HepG2 (cell line): ENCODE results near the gene DIS3L2. TPM values are rescaled to one million over a fixed set of nuclear protein-coding genes. Genes with fewer than 3 reads are reported as not detected.

Source experiments
- ATAC-seq: fragments of 200-7000 bp; cut with Tn5 transposase; 3 replicates; pipeline ENCODE4 v1.9.1; 2020; ENCODE audit warnings: mild to moderate bottlenecking, moderate library complexity
- BruUV-seq: library from RNA; stranded (reverse); fragments of 400-500 nt; replicated peaks from 2 replicates; lab custom pipeline; 2021; lab: Mats Ljungman, UMichigan
- CTCF ChIA-PET: fragments of 300-600 bp; formaldehyde crosslinking; extraction: SDS; loops from one replicate; lab custom pipeline; 2021; ENCODE audit warnings: low total read pairs, inconsistent platforms, low intra/inter-chr PET ratio; lab: Yijun Ruan, JAX
- POLR2A ChIA-PET: fragments of 350-600 bp; sonication (Branson Sonifier 250); formaldehyde crosslinking; loops from one replicate; lab custom pipeline; 2020; ENCODE audit warnings: antibody characterized with exemption, inconsistent platforms; lab: Yijun Ruan, JAX
- DNase-seq: peaks from one replicate; pipeline ENCODE4 v3.0.0-alpha.2; 2015; ENCODE audit warnings: low spot score
- FAIRE-seq: peaks from 3 replicates; lab custom pipeline; 2011; peaks lifted over from hg19 to GRCh38; lab: Jason Lieb, UNC
- H2AFZ ChIP-seq: one replicate; pipeline ENCODE4 v1.6.1; 2011; ENCODE audit warnings: low read length, inconsistent platforms
- H3K27ac ChIP-seq: fragments of 300-600 bp; 3 replicates; pipeline ENCODE4 v1.8.0; 2011; ENCODE audit warnings: mixed run types, mild to moderate bottlenecking, mixed read lengths, low read length, inconsistent platforms; ENCODE audit not compliant: insufficient read depth; ENCODE audit errors: extremely low read length
- H3K27me3 ChIP-seq, 2 experiments: fragments of 200-600 bp in 1 of 2; 2 replicates in 1 of 2; 3 replicates in 1 of 2; pipeline versions ENCODE4 v1.6.0 to v1.8.0; 2011; ENCODE audit warnings: low read length in 2 of 2, mild to moderate bottlenecking in 2 of 2, moderate library complexity in 2 of 2, inconsistent platforms in 1 of 2; ENCODE audit not compliant: insufficient read depth in 2 of 2, control insufficient read depth in 1 of 2
- H3K36me3 ChIP-seq, 2 experiments: fragments of 200-600 bp in 1 of 2; replicated peaks in 1 of 2; 2 replicates in 1 of 2; 3 replicates in 1 of 2; pipeline versions ENCODE4 v1.5.1 to v1.8.0; 2011; ENCODE audit warnings: low read length in 2 of 2, inconsistent platforms in 1 of 2; ENCODE audit not compliant: insufficient read depth in 2 of 2, control insufficient read depth in 1 of 2
- H3K4me1 ChIP-seq: 2 replicates; pipeline ENCODE4 v1.5.1; 2012; ENCODE audit warnings: low read length, inconsistent platforms; ENCODE audit not compliant: insufficient read depth
- H3K4me2 ChIP-seq: 2 replicates; pipeline ENCODE4 v1.6.0; 2011; ENCODE audit warnings: low read depth, low read length, inconsistent platforms
- H3K4me3 ChIP-seq, 3 experiments: fragments of 200-600 bp in 1 of 3; sonication (generic), shearing (Covaris generic) in 1 of 3; replicated peaks in 1 of 3; 2 replicates each; pipeline ENCODE4 v1.5.1; 2011 to 2016; ENCODE audit warnings: low read length in 3 of 3, inconsistent platforms in 2 of 3, low read depth in 2 of 3, mild to moderate bottlenecking in 2 of 3, control low read depth in 1 of 3, mixed read lengths in 1 of 3; ENCODE audit not compliant: insufficient read depth in 1 of 3
- H3K79me2 ChIP-seq: one replicate; pipeline ENCODE4 v1.6.1; 2011; ENCODE audit warnings: low read length, inconsistent platforms; ENCODE audit not compliant: insufficient read depth
- H3K9ac ChIP-seq: 2 replicates; pipeline ENCODE4 v1.6.0; 2011; ENCODE audit warnings: mild to moderate bottlenecking, low read depth, low read length, inconsistent platforms; ENCODE audit not compliant: insufficient read depth
- H3K9me3 ChIP-seq: 2 replicates; pipeline ENCODE4 v1.5.1; 2012; ENCODE audit warnings: mild to moderate bottlenecking, low read length
- H4K20me1 ChIP-seq: 2 replicates; pipeline ENCODE4 v1.6.0; 2011; ENCODE audit warnings: inconsistent platforms, mild to moderate bottlenecking, low read length, moderate library complexity; ENCODE audit not compliant: insufficient read depth
- CHD2 ChIP-seq: IDR thresholded peaks from 2 replicates; pipeline ENCODE4 v1.6.1; 2011; ENCODE audit warnings: low read depth, low read length, improper control_type of control experiment
- EP300 ChIP-seq, 3 experiments: sonication (generic) in 1 of 3; formaldehyde crosslinking in 1 of 3; IDR thresholded peaks; 2 replicates each; pipeline versions ENCODE4 v1.5.1 to v1.6.1; 2011 to 2020; ENCODE audit warnings: low read depth in 2 of 3, low read length in 2 of 3, borderline replicate concordance in 1 of 3, improper control_type of control experiment in 1 of 3, mild to moderate bottlenecking in 1 of 3, missing genetic modification reagents in 1 of 3, moderate library complexity in 1 of 3
- FOXA3 ChIP-seq: IDR thresholded peaks from 2 replicates; pipeline ENCODE4 v1.6.1; 2016; ENCODE audit warnings: missing genetic modification reagents, missing compliant biosample characterization
- HNF4G ChIP-seq, 2 experiments: sonication (generic) in 1 of 2; formaldehyde crosslinking in 1 of 2; IDR thresholded peaks; 2 replicates each; pipeline versions ENCODE4 v1.4.0 to v1.6.1; 2011 to 2020; ENCODE audit warnings: borderline replicate concordance in 2 of 2, low read depth in 2 of 2, mild to moderate bottlenecking in 2 of 2, low read length in 1 of 2, missing genetic modification reagents in 1 of 2, moderate library complexity in 1 of 2
- MAFF ChIP-seq: IDR thresholded peaks from 2 replicates; pipeline ENCODE4 v1.6.1; 2011; ENCODE audit warnings: low read depth, low read length, improper control_type of control experiment
- NR3C1 ChIP-seq: sonication (generic); formaldehyde crosslinking; IDR thresholded peaks from 2 replicates; pipeline ENCODE4 v1.4.0; 2020; ENCODE audit warnings: missing genetic modification reagents
- PAWR ChIP-seq: sonication (generic); formaldehyde crosslinking; IDR thresholded peaks from 2 replicates; pipeline ENCODE4 v1.4.0; 2020; ENCODE audit warnings: missing genetic modification reagents, mild to moderate bottlenecking, borderline replicate concordance
- PAX8 ChIP-seq: sonication (generic); formaldehyde crosslinking; IDR thresholded peaks from 2 replicates; pipeline ENCODE4 v1.8.0; 2022; ENCODE audit warnings: mild to moderate bottlenecking, missing genetic modification reagents, borderline replicate concordance
- RARA ChIP-seq: IDR thresholded peaks from 2 replicates; pipeline ENCODE4 v1.6.1; 2016; ENCODE audit warnings: missing genetic modification reagents, missing compliant biosample characterization
- SIN3A ChIP-seq: IDR thresholded peaks from 2 replicates; pipeline ENCODE4 v1.6.1; 2011; ENCODE audit warnings: low read depth, mild to moderate bottlenecking, control low read depth, low read length, borderline replicate concordance
- ZNF138 ChIP-seq: sonication (generic); formaldehyde crosslinking; IDR thresholded peaks from 2 replicates; pipeline ENCODE4 v1.5.0; 2020; ENCODE audit warnings: mild to moderate bottlenecking, low read depth, missing genetic modification reagents
- ZNF251 ChIP-seq: sonication (generic); formaldehyde crosslinking; IDR thresholded peaks from 2 replicates; pipeline ENCODE4 v1.9.0; 2021; ENCODE audit warnings: mild to moderate bottlenecking, missing genetic modification reagents
- ZNF703 ChIP-seq: sonication (generic); formaldehyde crosslinking; IDR thresholded peaks from 2 replicates; pipeline ENCODE4 v1.5.1; 2020; ENCODE audit warnings: missing genetic modification reagents, mild to moderate bottlenecking, moderate library complexity, borderline replicate concordance
- ZNF777 ChIP-seq: sonication (generic); formaldehyde crosslinking; IDR thresholded peaks from 2 replicates; pipeline ENCODE4 v1.4.0; 2020; ENCODE audit warnings: missing genetic modification reagents
- WGBS: methylation state at CpG from one replicate; pipeline ENCODE4 v1.1.6; 2017; ENCODE audit warnings: low lambda C conversion rate; 5-methylcytosine and 5-hydroxymethylcytosine counted together
- in situ Hi-C: cut with HindIII; loops from 2 replicates; pipeline ENCODE4 v1.10.0; 2017; ENCODE audit warnings: low pct_unique_long_range_greater_than_20kb; ENCODE audit not compliant: extremely low pct_ligation_motif_present
- intact Hi-C: fragments of 100-400 bp; cut with micrococcal nuclease; formaldehyde crosslinking; loops from one replicate; pipeline ENCODE4 v1.10.0; 2022; ENCODE audit not compliant: unreplicated experiment
- polyA plus RNA-seq, 8 experiments: library from polyadenylated mRNA; depleted of rRNA in 3 of 8; stranded (reverse) in 7 of 8; unstranded in 1 of 8; fragments of >200 nt; fragmentation: Illumina TruSeq in 4 of 8; extraction: Trizol in 4 of 8; gene quantifications; 2 replicates each; pipeline versions ENCODE4 v1.2.1 to v1.2.3, GENCODE V29; 2011 to 2016; ENCODE audit warnings: low read depth in 4 of 8, missing spikeins in 1 of 8, mixed read lengths in 1 of 8; ENCODE audit not compliant: insufficient read depth in 1 of 8
- total RNA-seq, 5 experiments: library from RNA; depleted of rRNA; stranded (reverse); fragments of >200 nt; fragmentation: Illumina TruSeq; extraction: Trizol; gene quantifications; 2 replicates each; pipeline ENCODE4 v1.2.3, GENCODE V29; 2016; ENCODE audit warnings: low read depth in 1 of 5
- TF ChIP-seq, protein P1 (sequence below): sonication (generic); formaldehyde crosslinking; IDR thresholded peaks from 2 replicates; pipeline ENCODE4 v1.5.0; 2020; ENCODE audit warnings: missing genetic modification reagents
- TF ChIP-seq, protein P2 (sequence below): sonication (generic); formaldehyde crosslinking; IDR thresholded peaks from 2 replicates; pipeline ENCODE4 v1.4.0; 2020; ENCODE audit warnings: missing genetic modification reagents

DIS3L2 gene
- total and polyA plus RNA-seq, 2 of the 13 experiments (the other 11 are each of a cell fraction or from before 2014, with no cell fraction given): 7.0 to 23.9 TPM

DNA sequence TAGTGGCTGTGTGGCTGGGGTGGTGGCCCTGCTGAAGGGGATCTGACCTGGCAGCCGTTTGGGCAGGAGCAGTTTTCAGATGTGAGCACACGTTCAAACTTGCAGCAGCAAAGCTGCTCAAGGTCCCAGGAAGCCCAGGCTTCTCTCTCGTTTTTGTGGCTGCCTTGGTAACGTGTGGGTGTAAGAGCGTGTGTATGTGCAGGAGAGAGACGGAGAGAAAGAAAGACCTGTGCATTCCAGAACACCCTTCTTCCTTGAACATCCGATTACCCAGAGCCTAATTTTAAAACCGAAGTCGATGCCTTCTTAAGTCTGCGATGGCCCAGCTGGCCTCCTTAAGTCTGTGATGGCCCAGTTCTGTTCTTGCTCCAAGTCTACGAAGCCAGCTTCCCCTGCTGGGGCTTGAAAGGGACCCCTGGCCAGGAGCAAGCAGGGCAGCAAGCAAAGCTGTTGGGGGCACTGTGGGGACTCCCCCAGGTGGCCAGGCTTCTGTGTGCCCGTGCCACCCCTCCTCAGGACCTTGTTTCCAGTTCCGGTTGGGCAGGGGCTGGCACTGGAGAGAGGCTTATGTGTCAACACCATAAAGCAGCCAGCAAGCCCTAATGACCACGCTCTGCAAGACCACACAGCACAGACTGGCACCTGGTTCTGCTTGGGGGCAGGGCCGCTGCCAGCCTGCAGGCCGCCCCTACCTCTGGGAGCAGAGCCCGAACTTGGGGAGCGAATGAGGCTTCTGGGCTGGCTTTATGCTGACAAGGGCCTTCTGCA, 361.2 kb downstream of the DIS3L2 start:
- no peak overlapping the region for H3K27ac ChIP-seq
- H2AFZ ChIP-seq: no peak overlapping the region
- BruUV-seq: no TSS peak
- H3K4me3 ChIP-seq: no peak overlapping the region
- DNase-seq (no peak), FAIRE-seq (no peak), ATAC-seq (no peak)
- in situ Hi-C loops: loop anchor here (10.0 kb wide), 1 partner anchor 188 kb away; no protein-coding TSS in a partner anchor
- H3K4me2 ChIP-seq: no peak overlapping the region
- no peak for TF ChIP-seq CHD2
- TF ChIP-seq MAFF: 0 out of 2 replicates have a peak, but pooled peaks have one; percentile 1
- H3K27me3 ChIP-seq: no peaks in the 10 kb centered on the region
- ChIA-PET POLR2A (no interaction called here), CTCF (no interaction called here)
- peaks cover 8% of the 10 kb centered on the region for H3K4me1 ChIP-seq
- H3K36me3 ChIP-seq: 0 out of 5 replicates have a peak, but pooled peaks cover 0 to 1% of the 10 kb centered on the region in 2 experiments
- no peak overlapping the region for H3K9ac ChIP-seq
- H3K79me2 ChIP-seq: no peaks in the 10 kb centered on the region
- no peaks in the 10 kb centered on the region for H3K9me3 ChIP-seq
- 90% methylated on average over 12 of the region's 18 CpGs for WGBS
- H4K20me1 ChIP-seq: 0 out of 2 replicates have a peak, but pooled peaks cover 6% of the 10 kb centered on the region
- intact Hi-C loops: no loop called here

DNA sequence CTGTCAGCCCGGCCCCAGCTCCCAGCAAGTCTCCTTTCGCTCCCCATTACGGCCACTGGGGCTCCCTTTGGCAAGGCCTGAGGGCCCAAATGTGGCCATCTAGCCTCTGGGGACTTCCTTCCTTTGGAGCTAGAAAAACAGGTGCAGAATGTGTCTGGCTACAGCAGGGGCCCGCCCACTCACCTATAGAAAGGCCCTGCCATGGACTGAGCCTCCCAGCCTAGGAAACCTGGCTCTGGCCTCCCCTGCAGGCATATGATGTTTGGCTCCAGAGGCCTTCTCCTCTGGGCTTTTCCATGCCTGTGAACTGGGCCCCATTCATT, 361.8 kb downstream of the DIS3L2 start:
- no peaks in the 10 kb centered on the region for H3K79me2 ChIP-seq
- BruUV-seq: no TSS peak
- 0 out of 5 replicates have a peak, but pooled peaks cover 0 to 1% of the 10 kb centered on the region in 2 experiments for H3K36me3 ChIP-seq
- intact Hi-C loops: no loop called here
- H3K4me3 ChIP-seq: no peak overlapping the region
- H3K4me2 ChIP-seq: no peak overlapping the region
- POLR2A ChIA-PET: no interaction called here
- no peak overlapping the region for H3K9ac ChIP-seq
- H4K20me1 ChIP-seq: 0 out of 2 replicates have a peak, but pooled peaks cover 6% of the 10 kb centered on the region
- in situ Hi-C loops: loop anchor here (10.0 kb wide), 1 partner anchor 188 kb away; no protein-coding TSS in a partner anchor
- no peak for ATAC-seq
- DNase-seq: no peak
- CTCF ChIA-PET: no interaction called here
- H3K9me3 ChIP-seq: no peaks in the 10 kb centered on the region
- WGBS: no CpG with 5 or more reads among the region's 4 CpGs
- no peaks in the 10 kb centered on the region for H3K27me3 ChIP-seq
- no peak overlapping the region for H2AFZ ChIP-seq
- FAIRE-seq: no peak
- H3K4me1 ChIP-seq: peaks cover 8% of the 10 kb centered on the region
- no peak overlapping the region for H3K27ac ChIP-seq
- TF ChIP-seq ZNF703 (CRISPR knock-in tag) (no peak), HNF4G (IDR thresholded peaks at IDR 0.05; ENCODE audit: borderline replicate concordance, low read depth, low read length) (no peak), HNF4G (CRISPR knock-in tag; IDR thresholded peaks at IDR 0.05; ENCODE audit: borderline replicate concordance, low read depth) (no peak), EP300 (IDR thresholded peaks at IDR 0.05; ENCODE audit: low read depth in 2 of 2, low read length in 2 of 2) (no peak), EP300 (CRISPR knock-in tag; IDR thresholded peaks at IDR 0.05; ENCODE audit: borderline replicate concordance) (no peak), PAX8 (CRISPR knock-in tag) (no peak), RARA (CRISPR knock-in tag) (no peak), NR3C1 (no peak), ZNF251 (CRISPR knock-in tag) (no peak), ZNF138 (CRISPR knock-in tag) (no peak), SIN3A (no peak), ZNF777 (CRISPR knock-in tag) (no peak), FOXA3 (CRISPR knock-in tag) (no peak), PAWR (CRISPR knock-in tag) (no peak)
- TF ChIP-seq, protein P1, sequence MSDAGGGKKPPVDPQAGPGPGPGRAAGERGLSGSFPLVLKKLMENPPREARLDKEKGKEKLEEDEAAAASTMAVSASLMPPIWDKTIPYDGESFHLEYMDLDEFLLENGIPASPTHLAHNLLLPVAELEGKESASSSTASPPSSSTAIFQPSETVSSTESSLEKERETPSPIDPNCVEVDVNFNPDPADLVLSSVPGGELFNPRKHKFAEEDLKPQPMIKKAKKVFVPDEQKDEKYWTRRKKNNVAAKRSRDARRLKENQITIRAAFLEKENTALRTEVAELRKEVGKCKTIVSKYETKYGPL (CRISPR knock-in tag): no peak
- TF ChIP-seq, protein P2, sequence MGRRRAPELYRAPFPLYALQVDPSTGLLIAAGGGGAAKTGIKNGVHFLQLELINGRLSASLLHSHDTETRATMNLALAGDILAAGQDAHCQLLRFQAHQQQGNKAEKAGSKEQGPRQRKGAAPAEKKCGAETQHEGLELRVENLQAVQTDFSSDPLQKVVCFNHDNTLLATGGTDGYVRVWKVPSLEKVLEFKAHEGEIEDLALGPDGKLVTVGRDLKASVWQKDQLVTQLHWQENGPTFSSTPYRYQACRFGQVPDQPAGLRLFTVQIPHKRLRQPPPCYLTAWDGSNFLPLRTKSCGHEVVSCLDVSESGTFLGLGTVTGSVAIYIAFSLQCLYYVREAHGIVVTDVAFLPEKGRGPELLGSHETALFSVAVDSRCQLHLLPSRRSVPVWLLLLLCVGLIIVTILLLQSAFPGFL (CRISPR knock-in tag): no peak
